GM10847 (cell line): ENCODE data around the gene HOXA10.

ENCODE experiments used
- POLR2A ChIP-seq: IDR thresholded peaks from 2 replicates; pipeline ENCODE4 v1.6.1; 2011; ENCODE audit not compliant: insufficient read length; ENCODE audit errors: extremely low read depth

Gene HOXA10

GRCh38 chr7:27170426-27171324 is 3.4 kb downstream of the HOXA10 start:
- no peak for TF ChIP-seq POLR2A

DNA sequence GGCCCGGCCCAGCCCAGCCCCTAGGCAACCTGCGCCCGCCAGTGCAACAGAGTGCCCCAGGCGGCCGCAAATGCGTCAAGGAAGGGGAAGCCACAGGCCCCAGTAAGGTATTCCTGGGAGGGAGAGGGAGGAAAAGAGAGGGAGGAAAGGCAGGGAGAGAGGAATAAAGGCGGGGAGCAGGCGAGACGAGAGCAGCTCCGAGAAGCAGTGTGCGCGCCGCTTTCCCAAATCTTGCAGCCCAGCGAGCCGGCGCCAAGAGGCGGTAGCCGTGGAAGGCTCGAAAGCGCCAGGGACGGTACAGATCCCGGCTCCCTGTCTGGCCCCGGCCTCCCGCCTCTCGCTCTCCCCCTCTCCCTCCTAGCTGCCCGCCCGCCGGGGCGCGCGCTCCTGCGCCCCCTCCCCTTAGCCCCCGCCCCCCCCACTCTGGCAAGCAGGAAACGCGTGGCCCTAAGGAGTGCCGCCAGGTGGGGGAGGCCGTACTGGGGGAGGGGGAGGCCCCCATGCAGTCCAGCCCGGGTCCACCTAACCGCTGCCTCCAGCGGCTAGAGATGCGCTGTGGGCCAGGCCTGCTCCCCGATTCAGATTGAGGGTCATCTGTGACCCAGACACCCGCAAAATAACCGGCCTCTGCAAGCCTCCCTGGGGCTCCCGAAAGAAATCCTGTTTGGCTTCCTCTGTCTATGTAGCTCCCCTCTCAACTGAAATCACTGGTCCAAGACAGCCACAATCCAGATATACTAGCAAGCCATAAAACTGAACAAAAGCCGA is 4.3 kb downstream of the HOXA10 start:
- TF ChIP-seq POLR2A = no peak

DNA sequence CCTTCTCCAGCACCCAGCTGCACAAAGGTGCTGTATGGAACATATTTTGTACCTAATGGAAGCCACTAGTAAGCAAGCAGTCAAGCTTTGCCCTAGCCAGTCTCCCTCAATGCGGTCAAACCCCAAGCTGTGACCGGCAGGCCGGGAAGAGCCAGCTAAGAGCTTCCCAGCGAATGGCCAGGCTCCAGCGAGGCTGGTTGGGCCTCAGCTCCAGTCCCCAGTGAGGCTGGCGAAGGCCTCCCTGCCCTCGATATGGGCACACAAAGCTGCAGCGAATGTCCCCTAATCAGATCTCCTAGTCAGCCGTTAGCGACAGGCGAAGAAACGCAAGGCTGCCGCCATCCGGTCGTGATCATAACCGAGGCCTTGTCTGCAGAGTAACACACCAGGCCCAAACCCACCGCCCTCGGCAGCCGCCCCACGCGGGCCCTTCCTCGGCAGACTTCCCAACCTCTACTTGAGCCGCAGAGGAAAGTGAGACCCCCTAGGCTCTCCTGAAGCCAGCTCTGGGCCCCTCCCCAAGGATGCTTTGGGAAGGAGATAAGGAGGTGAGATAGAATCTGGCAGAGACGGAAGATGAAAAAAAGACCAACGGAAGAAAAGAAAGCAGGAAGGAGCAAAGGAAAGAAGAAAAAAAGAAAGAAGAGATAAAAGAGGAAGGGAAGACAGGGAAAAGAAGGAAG is 5.7 kb downstream of the HOXA10 start:
- no peak for TF ChIP-seq POLR2A

DNA sequence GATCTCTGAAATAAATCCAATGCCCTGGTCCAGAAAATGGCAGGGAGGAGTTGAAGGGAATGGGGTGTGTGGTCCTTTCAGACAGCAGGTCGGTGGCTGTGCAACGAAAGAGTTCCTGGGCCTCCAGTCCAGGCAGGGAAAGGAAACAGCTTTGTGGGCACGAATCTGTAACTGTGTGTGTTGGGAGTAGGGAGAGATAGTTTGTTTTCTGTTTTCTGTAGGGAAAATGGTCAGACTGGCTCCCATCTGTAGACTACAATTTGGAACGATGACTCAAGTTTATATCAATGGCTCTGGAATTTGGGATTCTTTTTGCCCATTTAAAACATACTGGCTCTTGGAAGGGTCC is 6.2 kb downstream of the HOXA10 start:
- no peak for TF ChIP-seq POLR2A

GRCh38 chr7:27166531-27167505 is 7.3 kb downstream of the HOXA10 start:
- no peak for TF ChIP-seq POLR2A

- TF ChIP-seq POLR2A = no peak
Measured at GRCh38 chr7:27165996-27166530, 8.1 kb downstream of the HOXA10 start.

GRCh38 chr7:27165089-27165995 is 8.8 kb downstream of the HOXA10 start, which contains the start of gene HOXA9:
HOXA9 (minus strand) TSS chr7:27165537; CDS start chr7:27165457, 80 bp downstream.
- no peak for TF ChIP-seq POLR2A

GRCh38 chr7:27164367-27165088 is 9.6 kb downstream of the HOXA10 start:
- TF ChIP-seq POLR2A = no peak

DNA sequence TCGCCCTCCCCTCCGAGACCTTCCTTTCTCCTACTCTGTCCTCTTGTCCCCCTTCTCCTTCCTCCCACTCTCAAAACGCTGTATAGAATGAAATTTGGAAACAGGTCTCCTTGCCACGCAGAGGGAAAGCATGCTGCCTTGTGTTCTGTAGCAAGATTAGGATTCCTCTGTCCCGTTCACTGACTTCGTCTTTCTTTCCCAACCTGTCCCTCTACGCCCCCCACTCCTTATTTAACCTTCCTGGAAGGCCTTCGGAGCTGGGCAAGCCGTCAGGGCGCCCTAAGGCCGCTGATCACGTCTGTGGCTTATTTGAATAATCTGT is 10.1 kb downstream of the HOXA10 start:
- no peak for TF ChIP-seq POLR2A

GRCh38 chr7:27163288-27164044 is 10.7 kb downstream of the HOXA10 start:
- TF ChIP-seq POLR2A = no peak

- no peak for TF ChIP-seq POLR2A
Measured at GRCh38 chr7:27162561-27163287, 11.4 kb downstream of the HOXA10 start.
